ENCODE data around the gene POLR2M. TPM values are rescaled to one million over a fixed set of nuclear protein-coding genes. Genes with fewer than 3 reads are reported as not detected.

The POLR2M gene
- total RNA-seq, 1 donor from 2014 or later = 305 TPM

- DNase-seq = no peak
Observed at GRCh38 chr15:57692709-57693108, 13.8 kb upstream of the POLR2M start.

GRCh38 chr15:57694279-57694678 lies 12.2 kb upstream of the POLR2M start:
- DNase-seq = no peak

- DNase-seq = no peak
Observed at GRCh38 chr15:57696146-57696545, 10.4 kb upstream of the POLR2M start.

GRCh38 chr15:57697588-57697987 lies 8.9 kb upstream of the POLR2M start:
- no peak for DNase-seq

GRCh38 chr15:57698243-57698642 lies 8.3 kb upstream of the POLR2M start:
- DNase-seq = no peak

DNA sequence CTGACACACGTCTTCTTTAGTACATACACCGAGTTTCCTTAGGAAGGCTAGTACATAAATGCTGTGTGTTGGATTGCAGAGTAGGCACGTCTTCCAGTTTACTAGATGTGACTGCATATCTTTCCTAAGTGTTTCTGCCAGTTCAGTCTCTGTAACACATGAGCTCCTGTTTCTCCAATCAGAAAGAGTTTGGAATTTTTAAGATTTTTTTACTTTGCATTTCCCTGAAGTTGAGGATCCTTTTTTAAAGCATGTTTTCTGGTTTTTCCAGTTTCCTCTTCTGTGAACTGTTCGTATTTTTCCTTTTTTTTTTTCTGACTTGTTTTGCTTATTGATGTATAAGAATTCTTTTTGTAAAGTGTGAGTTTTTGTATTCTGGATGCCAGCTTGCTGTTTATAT lies 7.5 kb upstream of the POLR2M start:
- DNase-seq = no peak

- no peak for DNase-seq
Observed at GRCh38 chr15:57703387-57703786, 3.1 kb upstream of the POLR2M start.

GRCh38 chr15:57704441-57704840 lies 2.1 kb upstream of the POLR2M start:
- DNase-seq = no peak

DNA sequence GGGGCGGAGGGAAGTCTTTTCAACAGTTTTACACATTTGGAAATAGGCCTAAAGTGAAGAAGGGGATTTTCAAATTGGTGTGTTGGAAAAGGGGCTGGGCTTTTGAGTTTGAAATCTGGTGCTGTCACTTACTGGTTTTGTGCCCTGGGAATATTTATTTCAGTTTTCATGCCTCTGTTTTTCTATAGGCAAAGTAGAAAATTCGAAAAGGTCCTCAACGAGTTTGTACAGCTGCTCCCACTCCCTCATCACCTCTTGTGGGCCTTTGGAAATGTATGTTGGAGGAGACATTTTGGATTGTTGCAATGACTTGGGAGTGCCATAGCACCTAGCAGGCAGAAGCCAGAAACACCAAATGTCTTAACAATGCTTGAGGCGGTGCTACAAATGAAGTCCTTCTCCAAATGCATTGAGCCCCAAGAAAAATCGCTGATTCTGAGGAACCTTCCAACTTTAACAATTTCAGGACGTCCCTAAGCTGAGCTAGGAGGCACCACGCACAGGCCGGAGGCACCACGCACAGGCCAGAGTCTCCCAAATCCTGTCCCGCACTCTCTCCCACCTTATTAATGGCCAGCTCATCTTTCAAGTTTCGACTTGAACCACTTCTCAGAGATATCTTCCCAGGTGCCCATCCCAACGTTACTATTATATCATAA lies 639 bp upstream of the POLR2M start:
- DNase-seq = no peak

GRCh38 chr15:57708047-57708446 lies 1.5 kb downstream of the POLR2M start:
- DNase-seq = no peak

DNA sequence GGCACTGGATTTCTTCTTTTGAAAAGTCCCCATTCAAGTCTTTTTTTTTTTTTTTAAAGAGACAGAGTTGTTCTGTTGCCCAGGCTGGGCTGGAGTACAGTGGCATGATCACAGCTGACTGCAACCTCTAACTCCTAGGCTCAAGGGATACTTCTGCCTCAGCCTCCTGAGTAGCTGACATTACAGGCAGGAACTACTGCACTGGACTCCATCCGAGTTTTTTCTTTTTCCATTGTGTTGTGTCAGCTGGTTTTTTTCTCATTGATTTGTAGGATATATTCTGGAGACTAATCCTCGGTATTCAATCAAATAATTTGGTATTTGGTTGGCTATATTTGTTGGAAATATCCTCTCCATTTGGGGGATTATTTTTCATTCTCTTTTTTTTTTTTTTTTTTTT lies 11.8 kb downstream of the POLR2M start:
- no peak for DNase-seq

DNA sequence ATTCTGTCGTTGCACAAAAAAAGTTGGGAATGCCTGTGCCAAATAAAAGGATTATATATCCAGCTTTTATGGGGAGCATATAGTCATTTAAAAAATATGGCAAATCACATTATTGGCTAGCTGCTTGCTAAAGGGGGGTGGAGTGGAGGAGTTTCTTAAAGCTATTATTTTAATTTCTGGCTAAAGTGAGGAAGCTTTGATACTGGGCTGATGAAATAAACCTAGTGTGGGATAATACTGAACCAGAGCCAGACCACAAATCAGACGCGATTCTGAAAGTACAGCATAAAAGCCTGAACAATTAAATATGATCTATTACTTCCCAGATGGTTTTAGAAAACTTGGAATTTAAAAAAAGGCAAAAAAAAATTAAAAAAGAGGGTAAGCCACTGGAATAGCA lies 14.4 kb downstream of the POLR2M start:
- no peak for DNase-seq

- DNase-seq = no peak
Observed at GRCh38 chr15:57726411-57726810, 19.9 kb downstream of the POLR2M start.

DNA sequence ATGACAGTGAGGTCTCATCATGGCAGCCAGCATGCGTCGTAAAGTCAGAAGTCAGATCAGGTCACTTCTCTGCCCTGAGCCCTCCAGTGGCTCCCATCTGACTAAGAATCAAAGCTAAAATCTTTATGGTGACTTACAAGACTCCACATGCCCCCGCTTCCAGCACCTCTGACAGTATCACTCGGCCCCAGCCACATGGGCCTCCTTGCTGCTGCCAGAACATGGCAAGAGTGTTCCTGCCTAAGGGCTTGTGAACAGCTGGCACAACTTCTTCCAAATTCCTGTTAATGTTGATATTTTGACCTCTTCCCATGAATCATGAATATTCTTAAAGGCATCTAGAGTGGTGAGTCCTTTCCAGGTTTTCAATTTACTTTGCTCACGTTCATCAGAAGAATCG lies 20.5 kb downstream of the POLR2M start:
- no peak for DNase-seq

DNA sequence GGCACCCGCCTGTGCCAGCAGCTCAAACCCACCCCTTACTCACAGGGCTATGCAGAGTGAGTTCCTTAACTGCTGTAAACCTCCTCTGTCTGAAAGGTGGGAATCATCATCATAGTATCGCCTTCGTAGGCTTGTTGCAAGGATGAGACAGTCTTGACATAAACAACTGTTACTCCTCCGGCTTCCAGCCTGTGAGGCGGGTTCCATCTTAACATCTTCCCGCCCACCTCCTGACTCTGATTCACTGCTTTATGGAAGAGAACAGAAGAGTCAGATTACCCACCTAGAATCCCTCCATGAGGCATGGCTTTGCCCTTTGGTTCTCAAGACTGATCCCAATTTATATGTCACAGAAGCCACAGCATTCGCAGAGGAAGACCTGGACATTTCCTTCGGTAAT lies 21.9 kb downstream of the POLR2M start:
- DNase-seq = no peak

DNA sequence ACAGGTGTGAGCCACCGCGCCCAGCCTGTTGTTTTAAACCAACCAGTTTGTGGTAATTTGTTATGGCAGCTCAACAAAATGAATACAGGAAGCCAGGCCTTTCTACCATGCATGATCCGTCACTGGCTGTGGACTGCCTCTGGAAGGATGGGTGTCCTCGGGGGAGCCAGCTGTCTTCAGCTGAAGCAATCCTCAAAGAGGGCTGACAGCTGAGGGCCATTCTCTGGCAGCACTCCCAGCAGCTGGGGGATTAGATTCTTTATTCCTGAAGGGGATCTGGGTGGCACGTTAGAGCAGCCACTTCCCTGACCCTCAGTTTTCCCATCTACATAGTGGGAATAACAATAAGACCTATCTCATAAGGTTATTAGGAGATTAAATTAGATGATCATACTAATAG lies 24.4 kb downstream of the POLR2M start:
- no peak for DNase-seq

DNA sequence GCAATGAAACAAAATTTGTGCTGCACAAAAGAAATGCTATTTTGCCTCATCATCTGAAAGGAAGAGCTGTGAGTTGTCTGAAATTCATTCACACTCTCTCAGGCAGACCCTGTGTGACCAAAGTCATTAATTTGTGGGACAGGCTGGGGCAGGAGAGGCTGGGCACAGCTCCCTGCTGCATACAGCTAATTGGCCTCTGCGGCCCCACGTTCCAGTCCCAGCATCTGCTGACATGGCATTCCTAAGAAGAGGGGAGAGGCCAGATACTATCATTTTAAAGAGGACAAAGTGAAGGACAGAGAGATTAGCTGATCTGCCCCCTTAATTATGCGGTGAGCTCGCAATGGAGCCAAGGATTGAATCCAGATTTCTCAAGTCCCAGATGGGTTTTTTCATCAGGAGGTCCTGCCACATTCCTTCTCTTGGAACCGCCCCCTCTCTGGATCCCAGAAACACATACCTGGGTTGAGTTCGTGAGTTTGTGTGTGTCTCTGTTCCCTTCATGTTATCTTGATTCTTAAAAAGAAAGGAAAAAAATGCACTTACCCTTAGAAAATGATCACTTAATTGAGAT lies 25.1 kb downstream of the POLR2M start:
- DNase-seq = no peak

GRCh38 chr15:57732526-57733331 lies 26.2 kb downstream of the POLR2M start:
- DNase-seq = no peak

GRCh38 chr15:57734860-57735259 lies 28.3 kb downstream of the POLR2M start:
- no peak for DNase-seq

GRCh38 chr15:57735431-57735830 lies 28.9 kb downstream of the POLR2M start:
- DNase-seq = no peak

GRCh38 chr15:57735891-57736290 lies 29.4 kb downstream of the POLR2M start:
- DNase-seq = no peak

- no peak for DNase-seq
Observed at GRCh38 chr15:57736591-57736990, 30.1 kb downstream of the POLR2M start.

DNA sequence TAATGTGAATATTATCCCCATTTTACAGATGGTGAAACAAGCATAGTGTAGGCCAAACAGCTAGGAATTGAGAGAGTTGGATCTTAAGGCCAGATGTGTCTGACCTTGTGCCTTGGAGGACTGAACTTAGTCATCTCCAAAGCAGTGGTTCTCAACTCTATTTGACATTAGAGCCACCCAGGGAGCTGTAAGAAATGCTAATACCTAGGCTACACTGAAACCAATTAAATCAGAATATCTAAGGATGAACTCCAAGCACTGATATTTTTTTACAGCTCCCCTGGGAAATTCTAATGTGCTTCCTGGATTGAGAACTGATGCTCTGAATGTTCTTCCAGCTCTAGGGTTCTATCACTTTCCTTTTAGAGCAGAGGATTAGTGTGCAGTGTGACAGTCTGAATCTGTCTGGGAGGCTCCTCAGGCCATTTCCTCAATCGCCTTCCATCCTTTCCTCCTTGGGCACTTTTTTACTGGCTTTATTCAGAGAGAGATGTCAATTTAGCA lies 32.3 kb downstream of the POLR2M start:
- no peak for DNase-seq

DNA sequence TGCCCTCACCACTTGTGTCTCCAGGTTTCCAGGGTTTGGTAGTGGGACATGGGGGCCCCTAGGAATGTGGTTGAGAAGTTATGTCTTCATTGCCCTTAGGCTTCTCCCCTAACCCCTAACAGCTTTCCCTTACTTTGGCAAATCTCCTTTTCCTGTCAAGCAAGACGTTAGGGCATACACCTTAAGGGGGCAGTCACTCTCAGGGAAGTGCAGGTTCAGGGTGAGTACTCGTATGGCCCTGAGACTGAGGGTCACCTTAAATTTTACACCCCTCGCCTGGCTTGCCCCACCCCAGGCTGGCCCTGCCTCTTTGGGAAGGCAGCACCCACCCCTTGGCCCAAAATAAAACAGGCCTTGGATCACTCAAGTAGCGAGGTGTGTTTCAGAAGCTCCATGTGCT lies 33.5 kb downstream of the POLR2M start:
- DNase-seq = no peak
